Upper lobe of right lung (tissue), 1 donor: ENCODE results near the gene XYLT1. TPM values are rescaled to one million over a fixed set of nuclear protein-coding genes. Genes with fewer than 3 reads are reported as not detected.

Source experiments
- ATAC-seq: fragments of 200-7000 bp; cut with Tn5 transposase; one replicate; pipeline ENCODE4 v1.9.1; 2020; ENCODE audit warnings: mild to moderate bottlenecking, moderate library complexity
- DNase-seq: peaks from one replicate; pipeline ENCODE4 v3.0.0-alpha.2; 2020
- H3K27ac ChIP-seq: fragments of 200-600 bp; one replicate; pipeline ENCODE4 v1.8.0; 2022
- H3K27me3 ChIP-seq: fragments of 200-600 bp; one replicate; pipeline ENCODE4 v1.8.0; 2022; ENCODE audit warnings: mild to moderate bottlenecking
- H3K36me3 ChIP-seq: fragments of 200-600 bp; one replicate; pipeline ENCODE4 v1.8.0; 2022
- H3K4me1 ChIP-seq: fragments of 200-600 bp; one replicate; pipeline ENCODE4 v1.8.0; 2022
- H3K4me3 ChIP-seq: fragments of 200-600 bp; one replicate; pipeline ENCODE4 v1.8.0; 2022; ENCODE audit warnings: mild to moderate bottlenecking
- H3K9me3 ChIP-seq: fragments of 200-600 bp; one replicate; pipeline ENCODE4 v1.8.0; 2022
- intact Hi-C: fragments of 100-400 bp; cut with DNase I; formaldehyde crosslinking; loops from one replicate; pipeline ENCODE4 v1.11.0; 2022
- total RNA-seq: library from RNA; stranded (reverse); fragmentation: NEBNext Ultra II Directional; extraction: Animal tissue kit (Norgen Biotek cat#: 25700); gene quantifications from one replicate; pipeline ENCODE4 v1.2.1, GENCODE V29; 2021
- TF ChIP-seq, protein P1 (sequence below): fragments of 200-600 bp; IDR thresholded peaks from one replicate; pipeline ENCODE4 v1.8.0; 2022; ENCODE audit warnings: antibody characterized with exemption
- donor health status: DM: no; HTN: yes; CAD: no; lungs with severe emphysema.

The XYLT1 gene
- total RNA-seq, 1 donor from 2014 or later, result 12.1 TPM

DNA sequence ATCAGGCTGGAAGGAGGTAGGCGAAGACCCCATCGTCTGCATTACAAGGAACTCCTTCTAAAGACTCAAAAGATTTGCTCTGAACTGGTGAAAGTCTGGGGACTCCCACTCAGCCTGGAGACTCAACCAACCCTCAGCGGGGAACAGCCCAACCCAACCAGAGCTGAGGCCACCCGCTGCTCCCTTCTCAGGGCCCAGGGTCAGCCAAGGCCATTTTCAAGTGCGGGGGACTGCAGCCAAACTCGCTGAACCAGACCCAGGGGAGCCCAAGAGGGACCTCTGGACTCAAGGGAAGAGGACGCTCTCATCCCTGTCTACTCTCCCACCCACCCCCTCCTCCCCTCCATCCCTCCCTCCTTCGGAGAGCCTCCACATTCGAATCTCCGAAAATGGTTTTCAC is 24.1 kb downstream of the XYLT1 start:
- ATAC-seq (no peak), DNase-seq (no peak)
- H3K4me3 ChIP-seq, result no peak overlapping the region
- H3K27ac ChIP-seq, result no peak overlapping the region
- no peaks in the 10 kb centered on the region for H3K9me3 ChIP-seq
- peaks cover 12% of the 10 kb centered on the region for H3K4me1 ChIP-seq
- H3K36me3 ChIP-seq, result no peaks in the 10 kb centered on the region
- H3K27me3 ChIP-seq, result no peaks in the 10 kb centered on the region
- TF ChIP-seq, protein P1, sequence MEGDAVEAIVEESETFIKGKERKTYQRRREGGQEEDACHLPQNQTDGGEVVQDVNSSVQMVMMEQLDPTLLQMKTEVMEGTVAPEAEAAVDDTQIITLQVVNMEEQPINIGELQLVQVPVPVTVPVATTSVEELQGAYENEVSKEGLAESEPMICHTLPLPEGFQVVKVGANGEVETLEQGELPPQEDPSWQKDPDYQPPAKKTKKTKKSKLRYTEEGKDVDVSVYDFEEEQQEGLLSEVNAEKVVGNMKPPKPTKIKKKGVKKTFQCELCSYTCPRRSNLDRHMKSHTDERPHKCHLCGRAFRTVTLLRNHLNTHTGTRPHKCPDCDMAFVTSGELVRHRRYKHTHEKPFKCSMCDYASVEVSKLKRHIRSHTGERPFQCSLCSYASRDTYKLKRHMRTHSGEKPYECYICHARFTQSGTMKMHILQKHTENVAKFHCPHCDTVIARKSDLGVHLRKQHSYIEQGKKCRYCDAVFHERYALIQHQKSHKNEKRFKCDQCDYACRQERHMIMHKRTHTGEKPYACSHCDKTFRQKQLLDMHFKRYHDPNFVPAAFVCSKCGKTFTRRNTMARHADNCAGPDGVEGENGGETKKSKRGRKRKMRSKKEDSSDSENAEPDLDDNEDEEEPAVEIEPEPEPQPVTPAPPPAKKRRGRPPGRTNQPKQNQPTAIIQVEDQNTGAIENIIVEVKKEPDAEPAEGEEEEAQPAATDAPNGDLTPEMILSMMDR, result no peak
- intact Hi-C loops, result no loop called here

DNA sequence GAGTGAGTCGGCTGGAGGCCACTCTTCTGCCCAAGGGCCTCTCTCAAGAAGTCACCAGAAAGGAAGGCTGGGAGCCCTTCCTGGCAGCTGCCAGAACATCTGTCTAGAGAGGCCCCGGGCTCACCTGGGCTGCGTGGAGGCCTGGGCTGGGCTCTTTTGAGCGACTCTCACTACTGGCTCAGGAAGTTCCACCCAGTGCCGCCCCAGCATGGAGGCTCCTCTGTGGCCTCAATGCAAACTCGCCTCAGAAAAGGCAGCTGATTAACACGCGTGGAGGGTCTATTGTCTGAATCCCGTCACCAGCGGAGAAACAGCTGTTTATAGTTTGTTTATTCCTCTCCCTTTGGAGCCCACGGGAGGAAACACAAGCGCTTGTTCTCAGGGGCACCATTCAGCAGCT is 25.3 kb downstream of the XYLT1 start:
- no peaks in the 10 kb centered on the region for H3K36me3 ChIP-seq
- ATAC-seq, result no peak
- no peaks in the 10 kb centered on the region for H3K9me3 ChIP-seq
- no peak for DNase-seq
- peaks cover 12% of the 10 kb centered on the region for H3K4me1 ChIP-seq
- H3K27me3 ChIP-seq, result no peaks in the 10 kb centered on the region
- no peak overlapping the region for H3K27ac ChIP-seq
- H3K4me3 ChIP-seq, result no peak overlapping the region
- TF ChIP-seq, protein P1, result no peak
- intact Hi-C loops, result no loop called here

DNA sequence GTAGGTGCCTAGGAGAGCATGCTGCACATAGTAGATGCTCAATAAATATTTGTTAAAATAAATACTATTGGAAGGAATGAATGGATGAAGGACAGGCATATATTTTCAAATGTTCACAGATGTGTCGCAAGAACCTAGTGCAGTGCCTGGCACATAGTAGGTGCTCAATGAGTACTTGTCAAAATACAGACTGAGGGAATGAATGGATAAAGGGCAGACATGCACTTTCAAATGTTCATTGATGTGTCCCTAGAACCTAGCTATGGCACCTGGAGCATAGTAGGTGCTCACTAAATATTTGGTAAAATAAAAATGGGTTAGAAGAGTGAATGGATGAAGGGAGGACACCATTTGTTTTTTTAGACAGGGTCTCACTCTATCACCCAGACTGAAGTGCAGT is 26.1 kb downstream of the XYLT1 start:
- DNase-seq (no peak), ATAC-seq (no peak)
- H3K36me3 ChIP-seq, result no peaks in the 10 kb centered on the region
- TF ChIP-seq, protein P1, result no peak
- intact Hi-C loops, result no loop called here
- no peaks in the 10 kb centered on the region for H3K9me3 ChIP-seq
- H3K4me1 ChIP-seq, result peaks cover 12% of the 10 kb centered on the region
- H3K27ac ChIP-seq, result no peak overlapping the region
- H3K27me3 ChIP-seq, result no peaks in the 10 kb centered on the region
- H3K4me3 ChIP-seq, result no peak overlapping the region

DNA sequence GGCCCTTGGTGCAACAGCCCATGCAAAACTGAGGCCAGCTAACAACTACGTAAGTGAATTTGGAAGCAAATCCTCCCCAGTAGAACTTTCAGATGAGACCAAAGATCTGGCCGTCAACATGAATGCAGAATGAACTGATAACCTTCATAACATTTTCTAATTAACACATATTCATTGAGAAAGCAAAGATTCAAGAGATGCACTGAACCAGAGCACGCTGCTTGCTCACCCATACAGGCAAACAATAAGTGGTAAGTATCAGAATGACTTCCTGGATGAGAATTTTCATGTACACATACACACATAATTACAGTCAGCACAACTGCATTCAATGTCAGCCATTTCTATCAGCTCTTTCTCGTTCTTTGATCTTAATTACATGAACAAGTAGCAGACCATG is 30.6 kb downstream of the XYLT1 start:
- DNase-seq (no peak), ATAC-seq (no peak)
- H3K9me3 ChIP-seq, result no peaks in the 10 kb centered on the region
- no peak overlapping the region for H3K4me3 ChIP-seq
- intact Hi-C loops, result no loop called here
- no peaks in the 10 kb centered on the region for H3K27me3 ChIP-seq
- TF ChIP-seq, protein P1, result no peak
- H3K27ac ChIP-seq, result no peak overlapping the region
- H3K4me1 ChIP-seq, result no peaks in the 10 kb centered on the region
- no peaks in the 10 kb centered on the region for H3K36me3 ChIP-seq

DNA sequence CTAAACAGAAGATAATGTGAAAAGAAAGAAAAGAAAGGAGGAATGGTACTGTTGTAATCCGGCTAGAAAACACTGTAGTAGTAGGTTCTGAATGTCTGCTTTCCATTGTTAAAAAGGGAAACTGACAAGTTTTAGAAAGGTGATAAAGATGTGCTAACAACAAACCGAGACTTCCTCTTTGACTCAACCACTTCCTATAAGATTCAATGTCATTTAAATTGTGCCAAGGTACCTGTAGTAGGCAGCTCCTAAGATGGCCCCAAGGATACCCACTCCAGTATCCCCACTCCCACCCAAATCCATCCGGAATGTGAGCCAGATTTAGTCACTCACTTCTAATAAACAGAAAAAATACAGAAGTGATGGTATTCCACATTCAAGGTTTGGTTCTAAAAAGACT is 31.2 kb downstream of the XYLT1 start:
- no peaks in the 10 kb centered on the region for H3K9me3 ChIP-seq
- H3K4me3 ChIP-seq, result no peak overlapping the region
- H3K4me1 ChIP-seq, result no peaks in the 10 kb centered on the region
- no peak for ATAC-seq
- H3K36me3 ChIP-seq, result no peaks in the 10 kb centered on the region
- intact Hi-C loops, result no loop called here
- H3K27ac ChIP-seq, result no peak overlapping the region
- TF ChIP-seq, protein P1, result no peak
- no peak for DNase-seq
- H3K27me3 ChIP-seq, result no peaks in the 10 kb centered on the region

DNA sequence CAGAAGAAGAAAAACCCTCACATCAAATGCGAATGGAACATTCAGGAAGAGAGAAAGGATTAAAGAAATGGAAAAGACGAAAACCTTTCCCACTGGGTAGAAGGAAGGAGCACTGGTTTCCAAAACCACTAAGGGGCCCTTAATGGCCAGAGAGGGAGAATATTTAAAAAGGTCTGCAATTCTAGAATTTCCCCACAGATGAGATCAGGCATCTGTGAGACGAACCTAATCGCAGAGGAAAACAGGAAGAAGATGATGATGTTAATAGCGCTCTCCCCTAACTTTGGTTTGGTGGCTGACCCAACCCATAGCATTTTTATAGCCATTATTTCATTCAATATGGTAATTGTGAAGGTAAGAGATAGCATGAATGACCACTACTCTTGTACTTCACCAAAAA is 32.8 kb downstream of the XYLT1 start:
- H3K27ac ChIP-seq, result no peak overlapping the region
- H3K27me3 ChIP-seq, result no peaks in the 10 kb centered on the region
- no peaks in the 10 kb centered on the region for H3K4me1 ChIP-seq
- TF ChIP-seq, protein P1, result no peak
- intact Hi-C loops, result no loop called here
- H3K9me3 ChIP-seq, result no peaks in the 10 kb centered on the region
- H3K4me3 ChIP-seq, result no peak overlapping the region
- H3K36me3 ChIP-seq, result no peaks in the 10 kb centered on the region
- DNase-seq (no peak), ATAC-seq (no peak)
